Esophagus (tissue), 2 donors: Measurements from ENCODE around the gene AP2B1. TPM values are rescaled to one million over a fixed set of nuclear protein-coding genes. Genes with fewer than 3 reads are reported as not detected.

Experiments used
- H3K27ac ChIP-seq, 2 donors: one replicate each; pipeline ENCODE4 v1.5.1; 2013; ENCODE audit warnings: low read depth in 2 of 2, mild to moderate bottlenecking in 2 of 2, inconsistent platforms in 1 of 2, low read length in 1 of 2, moderate library complexity in 1 of 2
- H3K27me3 ChIP-seq, 2 donors: one replicate each; pipeline ENCODE4 v1.6.1; 2013; ENCODE audit warnings: low read length in 2 of 2, control low read depth in 1 of 2, mild to moderate bottlenecking in 1 of 2; ENCODE audit not compliant: insufficient read depth in 2 of 2, control insufficient read depth in 1 of 2
- H3K36me3 ChIP-seq, 2 donors: one replicate each; pipeline ENCODE4 v1.6.1; 2013; ENCODE audit warnings: low read length in 1 of 2; ENCODE audit not compliant: control insufficient read depth in 2 of 2, insufficient read depth in 2 of 2
- H3K4me1 ChIP-seq, 2 donors: one replicate each; pipeline ENCODE4 v1.6.1; 2013; ENCODE audit warnings: low read length in 1 of 2; ENCODE audit not compliant: control insufficient read depth in 2 of 2, insufficient read depth in 2 of 2
- H3K4me3 ChIP-seq, 2 donors: one replicate each; pipeline ENCODE4 v1.5.1; 2013; ENCODE audit warnings: low read length in 2 of 2, mild to moderate bottlenecking in 2 of 2, low read depth in 1 of 2, moderate library complexity in 1 of 2
- H3K9me3 ChIP-seq, 2 donors: one replicate each; pipeline ENCODE4 v1.6.1; 2013; ENCODE audit warnings: mild to moderate bottlenecking in 2 of 2, low read depth in 1 of 2, low read length in 1 of 2, moderate library complexity in 1 of 2; ENCODE audit not compliant: control insufficient read depth in 2 of 2, insufficient read depth in 1 of 2
- WGBS, 2 donors: extraction: QIAGEN DNeasy Blood & Tissue Kit; methylation state at CpG; one replicate each; pipeline ENCODE4 v1.1.7; 2013; 5-methylcytosine and 5-hydroxymethylcytosine counted together
- polyA plus RNA-seq, 2 donors: library from polyadenylated mRNA; stranded (reverse); fragments of 200-250 nt; gene quantifications; one replicate each; pipeline ENCODE4 v1.2.3, GENCODE V29; 2013
- donor health status: healthy with polysubstance abuse.
- donor health status: Bipolar disorder and iron deficiency.

AP2B1 gene
- polyA plus RNA-seq, 2 donors: 13.2 to 14.3 TPM

DNA sequence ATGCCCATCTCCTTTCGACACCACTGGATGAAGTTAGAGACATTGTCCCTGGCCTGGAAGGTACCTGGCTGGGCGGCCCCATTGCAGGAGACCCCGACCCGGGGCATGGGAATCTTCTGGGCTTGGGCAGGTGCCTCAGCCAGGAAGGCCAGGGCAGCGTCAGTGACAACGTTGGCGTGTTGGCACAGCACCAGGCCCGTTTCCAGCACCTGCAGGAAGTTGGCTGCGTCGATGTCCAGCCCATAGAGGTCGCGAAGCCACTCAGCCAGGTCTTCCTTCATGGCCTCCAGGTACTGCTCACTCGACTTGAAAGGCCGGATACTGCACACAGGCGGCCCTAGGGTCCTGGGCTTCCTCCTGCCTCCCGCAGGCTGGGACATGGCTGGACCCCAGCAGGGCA, 165.3 kb downstream of the AP2B1 start:
- H3K4me1 ChIP-seq: peaks cover 0 to 15% of the 10 kb centered on the region in 2 donors
- no peak overlapping the region for H3K27ac ChIP-seq
- H3K27me3 ChIP-seq: no peaks in the 10 kb centered on the region
- H3K36me3 ChIP-seq: no peaks in the 10 kb centered on the region
- 54 to 57% methylated on average over 16 of the region's 16 CpGs for WGBS, 2 donors
- H3K4me3 ChIP-seq: no peak overlapping the region
- no peaks in the 10 kb centered on the region for H3K9me3 ChIP-seq

DNA sequence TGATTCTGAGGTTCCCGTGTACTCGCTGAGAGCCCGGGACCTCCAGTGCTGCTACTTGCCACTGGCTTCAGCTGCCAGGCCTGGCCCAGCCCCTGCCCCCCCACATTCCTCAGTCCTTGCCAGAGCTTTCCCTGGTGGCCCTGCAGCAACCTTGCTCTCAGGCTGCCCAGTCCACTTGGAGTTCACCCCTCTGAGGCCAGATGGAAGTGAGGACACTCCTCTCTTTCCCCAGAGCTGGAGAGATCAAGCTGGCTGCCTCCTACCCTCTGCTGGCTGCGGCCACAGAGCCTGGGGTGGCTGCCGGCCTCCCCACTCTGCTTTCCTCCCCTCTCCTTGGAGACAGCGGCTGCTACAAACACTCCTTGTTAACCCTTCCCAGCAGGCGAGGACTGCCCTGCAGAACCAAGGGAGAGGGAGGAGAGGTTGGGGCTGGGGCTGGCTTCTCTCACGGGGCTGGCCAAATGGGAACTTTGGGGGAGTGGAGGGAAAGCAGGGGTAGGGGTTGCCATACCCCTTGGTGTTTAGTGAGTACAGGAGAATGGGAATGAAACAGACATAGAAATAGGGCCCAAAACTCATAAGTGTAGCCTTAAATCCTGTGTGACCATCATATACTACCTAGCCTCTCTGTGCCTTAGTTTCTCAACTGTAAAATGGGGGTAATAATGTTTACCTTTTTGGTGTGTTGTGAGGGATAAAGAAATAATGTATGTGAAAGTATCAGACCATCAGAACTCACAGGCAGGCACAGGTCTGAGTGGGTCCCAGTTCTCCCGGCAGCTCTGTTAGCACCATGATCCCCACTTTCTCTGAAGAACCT, 166.0 kb downstream of the AP2B1 start, which contains the start of gene GAS2L2:
GAS2L2 (minus strand) TSS at position 295 of the 820 bp plus-strand sequence. CDS start 389 bp downstream, outside the sequence.
- Histone ChIP-seq H3K4me1 (peaks cover 0 to 15% of the 10 kb centered on the region in 2 donors), H3K27me3 (no peaks in the 10 kb centered on the region), H3K27ac (no peak within 1 kb of the TSS), H3K9me3 (no peaks in the 10 kb centered on the region), H3K4me3 (no peak within 1 kb of the TSS), H3K36me3 (no peaks in the 10 kb centered on the region)
- WGBS, 2 donors: 38 to 40% methylated on average over 9 of the region's 9 CpGs

DNA sequence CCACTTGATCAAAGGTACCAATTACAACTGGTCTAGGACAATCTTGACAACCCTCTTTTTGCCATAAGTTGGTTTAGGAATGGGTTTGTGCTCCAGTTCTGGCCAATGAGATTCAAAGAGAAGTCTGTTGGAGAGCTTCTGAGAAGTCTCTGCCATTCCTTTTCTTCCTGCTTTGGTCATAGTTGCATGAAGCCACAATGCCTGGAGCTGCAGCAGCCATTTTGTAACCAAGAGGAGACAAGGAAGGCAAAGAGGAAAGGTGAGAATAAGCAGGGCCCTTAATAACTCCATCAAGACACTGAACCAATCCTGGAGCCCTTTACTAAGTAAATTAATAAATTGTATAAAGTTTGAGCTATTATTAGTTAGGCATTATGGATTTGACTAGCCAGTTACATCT, 170.1 kb downstream of the AP2B1 start:
- H3K27me3 ChIP-seq: no peaks in the 10 kb centered on the region
- no peaks in the 10 kb centered on the region for H3K9me3 ChIP-seq
- H3K4me3 ChIP-seq: no peak overlapping the region
- no peaks in the 10 kb centered on the region for H3K36me3 ChIP-seq
- H3K27ac ChIP-seq: no peak overlapping the region
- peaks cover 0 to 2% of the 10 kb centered on the region in 2 donors for H3K4me1 ChIP-seq

DNA sequence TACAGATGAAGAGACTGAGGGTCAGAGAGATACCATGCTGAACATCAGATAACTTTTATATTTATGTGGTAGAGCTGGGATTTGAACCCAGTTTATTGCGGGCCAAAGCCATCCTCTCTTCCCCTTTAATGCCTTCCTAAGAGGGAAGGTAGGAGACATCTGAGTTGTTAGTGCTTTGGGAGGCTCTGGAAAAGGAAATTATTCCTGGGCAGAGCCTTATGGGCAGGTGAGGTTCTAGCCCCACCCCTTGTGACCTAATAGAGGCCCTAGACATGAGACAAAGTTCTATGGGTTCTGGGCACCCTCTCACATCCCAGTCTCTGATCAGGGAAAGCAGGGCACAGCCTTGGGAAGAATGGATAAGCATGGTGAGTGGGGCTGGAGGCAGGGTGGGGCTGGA, 173.5 kb downstream of the AP2B1 start, which contains the start of gene C17orf50:
C17orf50 (plus strand) TSS at position 301 of the 400 bp plus-strand sequence; CDS start at position 356, 55 bp downstream.
- Histone ChIP-seq H3K36me3 (no peaks in the 10 kb centered on the region), H3K4me3 (no peak within 1 kb of the TSS), H3K9me3 (no peaks in the 10 kb centered on the region), H3K27me3 (no peaks in the 10 kb centered on the region), H3K27ac (no peak within 1 kb of the TSS), H3K4me1 (peaks cover 5 to 6% of the 10 kb centered on the region in 2 donors)
- WGBS, 2 donors: 58 to 100% methylated on average over 1 of the region's 1 CpG

GRCh38 chr17:35761601-35762000, 174.5 kb downstream of the AP2B1 start:
- 76 to 83% methylated on average over 5 of the region's 5 CpGs for WGBS, 2 donors

DNA sequence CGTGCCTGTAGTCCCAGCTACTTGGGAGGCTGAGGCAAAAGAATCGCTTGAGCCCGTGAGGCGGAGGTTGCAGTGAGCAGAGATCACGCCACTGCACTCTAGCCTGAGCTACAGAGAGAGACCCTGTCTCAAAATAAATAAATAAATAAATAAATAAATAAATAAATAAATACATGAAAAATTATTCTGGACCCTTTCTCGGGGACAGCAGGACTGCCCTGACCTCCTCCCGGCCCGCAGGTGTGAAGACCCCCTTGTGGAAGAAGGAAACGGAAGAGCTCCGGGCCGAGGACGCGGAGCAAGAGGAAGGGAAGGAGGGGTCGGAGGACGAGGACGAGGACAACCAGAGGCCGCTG, 176.6 kb downstream of the AP2B1 start:
- Histone ChIP-seq H3K4me3 (peak overlapping the region in 1 of 2 donors; percentile 54), H3K27me3 (no peaks in the 10 kb centered on the region), H3K36me3 (no peaks in the 10 kb centered on the region), H3K4me1 (peaks cover 5 to 6% of the 10 kb centered on the region in 2 donors), H3K9me3 (no peaks in the 10 kb centered on the region), H3K27ac (no peak overlapping the region)
- WGBS, 2 donors: 30 to 34% methylated on average over 16 to 17 of the region's 17 CpGs

More at GRCh38 chr17:35761601-35762000, 174.5 kb downstream of the AP2B1 start:
- Histone ChIP-seq H3K9me3 (no peaks in the 10 kb centered on the region), H3K27me3 (no peaks in the 10 kb centered on the region), H3K4me3 (no peak overlapping the region), H3K4me1 (peaks cover 5 to 6% of the 10 kb centered on the region in 2 donors), H3K27ac (no peak overlapping the region), H3K36me3 (no peaks in the 10 kb centered on the region)

- Histone ChIP-seq H3K36me3 (no peaks in the 10 kb centered on the region), H3K4me3 (peak overlapping the region; percentile 33 to 54), H3K27me3 (no peaks in the 10 kb centered on the region), H3K27ac (no peak overlapping the region), H3K4me1 (peaks cover 5 to 6% of the 10 kb centered on the region in 2 donors), H3K9me3 (no peaks in the 10 kb centered on the region)
- WGBS, 2 donors: 3 to 4% methylated on average over 67 to 75 of the region's 75 CpGs
These were observed 177.2 kb downstream of the AP2B1 start for GRCh38 chr17:35764123-35764991.

GRCh38 chr17:35765086-35765710, 178.1 kb downstream of the AP2B1 start:
- no peak overlapping the region for H3K27ac ChIP-seq

More at GRCh38 chr17:35765086-35765710, 178.1 kb downstream of the AP2B1 start:
- Histone ChIP-seq H3K4me3 (no peak overlapping the region), H3K9me3 (peaks cover 0 to 2% of the 10 kb centered on the region in 2 donors), H3K4me1 (peaks cover 5 to 6% of the 10 kb centered on the region in 2 donors), H3K27me3 (no peaks in the 10 kb centered on the region), H3K36me3 (no peaks in the 10 kb centered on the region)
- WGBS, 2 donors: 63 to 67% methylated on average over 11 of the region's 11 CpGs
